Fibroblast of the aortic adventitia (primary cell): ENCODE measurements around the gene MXD3. TPM values are rescaled to one million over a fixed set of nuclear protein-coding genes. Genes with fewer than 3 reads are reported as not detected.

Experiments used
- DNase-seq: peaks from one replicate; pipeline ENCODE4 v3.0.0-alpha.2; 2010; ENCODE audit warnings: low read depth
- H3K4me3 ChIP-seq: 2 replicates; pipeline ENCODE4 v1.5.1; 2011; ENCODE audit warnings: low read depth, mild to moderate bottlenecking, control low read depth, low read length, moderate library complexity
- total RNA-seq: library from RNA; depleted of rRNA; stranded (reverse); fragments of >200 nt; gene quantifications from 2 replicates; pipeline ENCODE4 v1.2.3, GENCODE V29; 2012; ENCODE audit warnings: low replicate concordance
- TF ChIP-seq, protein P1 (sequence below): IDR thresholded peaks from 2 replicates; pipeline ENCODE4 v1.5.1; 2011; ENCODE audit warnings: mild to moderate bottlenecking, low read length, control low read depth, inconsistent platforms; ENCODE audit not compliant: insufficient read depth

MXD3 gene
- total RNA-seq, 1 donor, result 17.5 TPM

DNA sequence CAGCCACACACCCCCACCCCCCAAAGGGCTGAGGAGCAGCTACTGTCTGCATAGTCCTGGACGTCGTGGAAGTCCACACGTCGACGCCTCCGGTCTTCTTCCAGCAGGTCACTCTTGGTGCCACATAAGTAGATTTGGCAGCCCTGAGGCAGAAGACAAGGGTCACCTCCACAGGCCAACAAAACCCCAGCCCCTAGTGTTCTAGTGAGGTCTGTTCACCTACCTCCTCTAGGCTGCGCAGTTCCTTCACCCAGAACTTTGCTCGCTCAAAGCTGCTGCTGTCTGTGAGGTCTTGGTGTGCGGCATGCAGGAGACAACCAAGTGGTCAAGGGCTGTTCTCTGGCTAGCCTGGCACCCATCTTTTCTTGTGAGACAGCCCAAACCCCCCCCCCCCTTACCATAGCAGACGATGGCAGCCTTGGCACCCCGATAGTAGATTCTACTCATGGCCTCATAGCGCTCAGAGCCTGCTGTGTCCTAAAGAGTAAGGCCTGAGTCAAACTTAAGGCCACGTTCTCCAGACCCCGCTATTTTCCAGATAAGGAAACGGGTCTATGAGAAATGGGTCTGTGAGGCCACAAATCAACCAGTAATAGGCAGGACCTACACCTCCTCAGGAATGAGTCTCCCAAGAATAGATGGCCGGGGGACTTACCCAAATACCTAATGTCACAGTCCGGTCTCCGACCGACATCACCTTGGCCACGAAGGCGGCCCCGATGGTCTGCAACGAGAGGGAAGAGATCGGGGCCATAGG, 9.2 kb downstream of the MXD3 start:
- peak overlapping the region; percentile 94 for H3K4me3 ChIP-seq
- peak; percentile 26 for DNase-seq
- TF ChIP-seq, protein P1, sequence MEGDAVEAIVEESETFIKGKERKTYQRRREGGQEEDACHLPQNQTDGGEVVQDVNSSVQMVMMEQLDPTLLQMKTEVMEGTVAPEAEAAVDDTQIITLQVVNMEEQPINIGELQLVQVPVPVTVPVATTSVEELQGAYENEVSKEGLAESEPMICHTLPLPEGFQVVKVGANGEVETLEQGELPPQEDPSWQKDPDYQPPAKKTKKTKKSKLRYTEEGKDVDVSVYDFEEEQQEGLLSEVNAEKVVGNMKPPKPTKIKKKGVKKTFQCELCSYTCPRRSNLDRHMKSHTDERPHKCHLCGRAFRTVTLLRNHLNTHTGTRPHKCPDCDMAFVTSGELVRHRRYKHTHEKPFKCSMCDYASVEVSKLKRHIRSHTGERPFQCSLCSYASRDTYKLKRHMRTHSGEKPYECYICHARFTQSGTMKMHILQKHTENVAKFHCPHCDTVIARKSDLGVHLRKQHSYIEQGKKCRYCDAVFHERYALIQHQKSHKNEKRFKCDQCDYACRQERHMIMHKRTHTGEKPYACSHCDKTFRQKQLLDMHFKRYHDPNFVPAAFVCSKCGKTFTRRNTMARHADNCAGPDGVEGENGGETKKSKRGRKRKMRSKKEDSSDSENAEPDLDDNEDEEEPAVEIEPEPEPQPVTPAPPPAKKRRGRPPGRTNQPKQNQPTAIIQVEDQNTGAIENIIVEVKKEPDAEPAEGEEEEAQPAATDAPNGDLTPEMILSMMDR, result no peak

DNA sequence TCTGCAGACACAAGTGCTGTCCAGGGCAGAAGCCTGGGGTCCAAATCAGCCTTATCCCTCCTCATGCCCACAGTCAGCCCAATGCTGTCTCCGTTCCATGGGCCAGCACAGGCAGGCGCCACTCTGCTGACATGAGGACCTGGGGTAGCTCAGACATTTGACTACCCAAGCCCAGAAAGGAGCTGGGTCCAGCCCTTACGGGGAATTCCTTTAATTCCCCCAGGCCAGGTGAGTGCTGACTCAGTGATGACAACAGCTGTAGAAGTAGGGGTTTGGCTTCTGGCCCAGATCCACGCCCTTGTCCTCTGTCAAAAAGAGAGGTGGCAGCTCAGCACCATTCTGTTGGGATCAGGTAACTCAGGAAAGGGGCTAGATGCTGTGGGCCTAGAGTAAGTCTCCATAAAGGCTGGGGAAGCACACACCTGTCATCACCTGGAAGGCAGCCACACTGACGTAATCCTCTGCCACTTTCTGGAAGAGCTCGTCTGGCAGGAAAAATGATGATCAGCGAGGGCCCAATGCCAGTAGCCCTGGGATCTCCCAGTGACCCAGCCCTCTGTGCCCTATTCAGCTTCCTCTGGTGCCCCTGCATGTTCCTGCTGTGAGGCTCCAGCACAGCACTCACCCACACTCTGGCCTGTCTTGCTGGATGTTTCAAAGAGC, 10.1 kb downstream of the MXD3 start:
- H3K4me3 ChIP-seq, result peak overlapping the region; percentile 94
- DNase-seq, result peak; percentile 24
- TF ChIP-seq, protein P1, result no peak

DNA sequence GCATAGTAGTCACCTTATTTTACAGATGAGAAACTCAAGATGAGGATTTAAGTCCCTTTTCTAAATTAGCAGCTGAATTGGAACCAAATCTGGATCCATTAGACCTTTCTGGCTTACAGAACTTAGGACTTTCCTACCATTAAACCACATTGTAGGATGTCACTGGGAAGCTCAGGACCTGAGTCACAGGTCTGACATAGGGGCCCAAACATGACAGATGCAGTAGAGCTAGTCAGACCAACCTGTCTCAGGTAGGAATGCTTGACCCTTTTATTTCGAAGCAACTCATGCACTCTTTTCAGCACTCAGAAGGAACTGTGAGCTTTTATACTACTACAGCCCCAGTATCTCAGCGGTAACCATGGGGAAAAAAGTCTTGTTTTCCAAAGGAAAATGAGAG, 10.7 kb downstream of the MXD3 start:
- no peak overlapping the region for H3K4me3 ChIP-seq
- no peak for DNase-seq
- TF ChIP-seq, protein P1, result no peak

DNA sequence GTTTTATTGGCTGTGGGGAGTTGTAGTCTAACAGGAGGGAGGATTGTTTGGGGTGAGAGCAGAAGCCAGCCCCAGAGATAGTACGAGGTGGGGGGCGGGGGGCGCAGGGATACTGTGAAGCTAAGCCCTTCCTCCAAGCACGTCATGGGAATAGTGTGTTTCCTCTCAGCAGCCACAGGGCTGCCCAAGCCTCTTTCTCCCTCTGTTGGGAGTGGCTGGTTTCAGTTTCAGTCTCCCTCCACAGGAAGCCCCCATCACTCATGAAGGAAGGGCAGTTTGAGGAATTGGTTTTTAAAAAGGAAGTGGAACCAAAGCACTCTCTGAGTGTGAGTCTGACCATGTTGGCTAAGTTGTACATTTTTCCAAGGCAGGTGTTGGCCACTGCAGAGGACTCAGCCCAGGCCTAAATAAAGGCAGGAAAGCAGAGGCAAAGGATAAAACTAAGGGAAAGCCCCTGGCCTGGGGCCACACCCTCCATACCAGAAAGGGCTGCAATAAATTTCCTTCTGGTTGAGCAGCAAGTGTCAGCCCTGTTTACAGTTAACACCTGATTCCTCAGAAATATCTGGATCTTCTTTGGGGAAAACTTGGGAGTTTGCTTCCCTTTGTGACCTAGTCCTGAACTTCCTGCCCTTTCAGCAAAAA, 11.3 kb downstream of the MXD3 start:
- DNase-seq, result peak; percentile 70
- peak overlapping the region; percentile 10 for H3K4me3 ChIP-seq
- TF ChIP-seq, protein P1, result peak; percentile 44

DNA sequence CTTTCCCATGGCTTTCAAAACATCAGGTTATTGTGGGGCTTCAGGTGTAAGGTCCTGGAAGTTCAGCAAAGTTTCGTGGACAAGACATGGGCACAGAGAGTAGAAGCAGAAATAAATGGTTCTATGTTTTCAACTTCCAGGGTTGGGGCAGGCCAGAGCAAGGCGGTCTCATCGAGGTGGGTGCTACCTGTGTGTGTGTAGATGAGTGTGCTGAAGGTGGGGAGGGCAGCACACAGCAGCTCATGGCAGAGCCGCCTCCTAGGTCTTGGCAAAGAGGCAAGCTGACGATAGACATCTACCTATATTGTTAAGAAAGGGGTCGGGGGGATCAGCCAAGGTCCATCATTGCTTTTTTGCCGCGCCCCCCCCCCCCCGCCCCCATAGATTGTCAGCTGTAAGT, 12.0 kb downstream of the MXD3 start:
- H3K4me3 ChIP-seq, result no peak overlapping the region
- DNase-seq, result no peak
- TF ChIP-seq, protein P1, result no peak

DNA sequence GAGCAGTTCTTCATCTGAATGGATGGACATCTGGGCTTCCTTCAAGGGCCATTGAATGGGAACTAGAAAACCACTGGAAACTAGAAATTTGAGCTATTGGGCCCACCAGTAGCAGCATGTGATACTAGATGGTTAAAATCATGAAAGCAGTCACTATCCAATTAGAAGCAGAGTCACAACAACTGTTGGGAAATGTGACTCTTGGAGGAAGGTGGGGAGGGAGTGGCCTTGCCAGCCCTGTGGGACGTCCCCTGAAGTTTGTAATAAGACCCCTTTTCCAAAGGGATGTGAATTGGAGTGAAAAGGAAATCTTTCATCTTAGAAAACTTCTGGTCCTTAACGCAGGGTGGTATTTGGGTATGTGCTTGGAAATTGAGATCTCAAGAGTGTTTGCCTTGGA, 13.8 kb downstream of the MXD3 start:
- H3K4me3 ChIP-seq, result no peak overlapping the region
- TF ChIP-seq, protein P1, result no peak
- no peak for DNase-seq
